HFFc6 (cell line): ENCODE results near the gene YIF1A. TPM values are rescaled to one million over a fixed set of nuclear protein-coding genes. Genes with fewer than 3 reads are reported as not detected.
"Not testable (repeated sequence)": the region's sequence is repeated elsewhere in the genome, so short reads cannot be mapped to it uniquely, and the experiment has no call there.

ENCODE experiments used
- DNase-seq: peaks from one replicate; pipeline ENCODE4 v3.0.0-alpha.2; 2018
- H3K27ac Mint-ChIP-seq: 2 replicates; pipeline ENCODE4 v1.8.0; 2020; ENCODE audit warnings: mild to moderate bottlenecking, mixed read lengths
- H3K27me3 Mint-ChIP-seq: 2 replicates; pipeline ENCODE4 v1.8.0; 2021; ENCODE audit warnings: mild to moderate bottlenecking, moderate library complexity, mixed read lengths; ENCODE audit not compliant: insufficient read depth
- H3K36me3 Mint-ChIP-seq: 2 replicates; pipeline ENCODE4 v1.8.0; 2021; ENCODE audit warnings: low read depth, mixed read lengths
- H3K4me1 Mint-ChIP-seq: 2 replicates; pipeline ENCODE4 v1.8.0; 2020; ENCODE audit warnings: low read depth, mixed read lengths
- H3K4me3 Mint-ChIP-seq: 2 replicates; pipeline ENCODE4 v1.8.0; 2020; ENCODE audit warnings: mild to moderate bottlenecking, moderate library complexity, mixed read lengths
- H3K9me3 Mint-ChIP-seq: 2 replicates; pipeline ENCODE4 v1.8.0; 2020; ENCODE audit warnings: mild to moderate bottlenecking, mixed read lengths
- total RNA-seq, 6 experiments: library from RNA; stranded (reverse); fragmentation: NEBNext Ultra II Directional; extraction: Animal tissue kit (Norgen Biotek cat#: 25700); gene quantifications; 2 replicates in 1 of 6; 3 replicates in 5 of 6; pipeline ENCODE4 v1.2.3, GENCODE V29; 2021
- TF ChIP-seq, protein P1 (sequence below): fragments of 200-600 bp; sonication (generic); IDR thresholded peaks from 2 replicates; pipeline ENCODE4 v1.5.0; 2021; ENCODE audit warnings: antibody characterized with exemption, mild to moderate bottlenecking

The YIF1A gene
- total RNA-seq, 6 experiments from 2014 or later, result 150 to 183 (median 153) TPM

DNA sequence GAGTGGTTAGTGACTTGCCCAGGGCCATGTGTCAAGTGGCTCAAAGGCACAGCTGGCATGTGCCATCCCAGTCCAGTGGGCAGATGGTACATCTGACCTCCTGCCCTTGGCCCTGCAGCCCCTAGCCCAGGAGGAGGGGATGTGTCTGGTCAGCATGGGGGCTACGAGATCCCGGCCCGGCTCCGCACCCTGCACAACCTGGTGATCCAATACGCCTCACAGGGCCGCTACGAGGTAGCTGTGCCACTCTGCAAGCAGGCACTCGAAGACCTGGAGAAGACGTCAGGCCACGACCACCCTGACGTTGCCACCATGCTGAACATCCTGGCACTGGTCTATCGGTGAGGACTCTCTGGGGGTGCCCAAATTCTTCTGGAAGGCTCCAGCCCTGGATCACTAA, 26.2 kb downstream of the YIF1A start:
- H3K4me3 Mint-ChIP-seq, result no peak overlapping the region
- DNase-seq, result no peak
- TF ChIP-seq, protein P1, sequence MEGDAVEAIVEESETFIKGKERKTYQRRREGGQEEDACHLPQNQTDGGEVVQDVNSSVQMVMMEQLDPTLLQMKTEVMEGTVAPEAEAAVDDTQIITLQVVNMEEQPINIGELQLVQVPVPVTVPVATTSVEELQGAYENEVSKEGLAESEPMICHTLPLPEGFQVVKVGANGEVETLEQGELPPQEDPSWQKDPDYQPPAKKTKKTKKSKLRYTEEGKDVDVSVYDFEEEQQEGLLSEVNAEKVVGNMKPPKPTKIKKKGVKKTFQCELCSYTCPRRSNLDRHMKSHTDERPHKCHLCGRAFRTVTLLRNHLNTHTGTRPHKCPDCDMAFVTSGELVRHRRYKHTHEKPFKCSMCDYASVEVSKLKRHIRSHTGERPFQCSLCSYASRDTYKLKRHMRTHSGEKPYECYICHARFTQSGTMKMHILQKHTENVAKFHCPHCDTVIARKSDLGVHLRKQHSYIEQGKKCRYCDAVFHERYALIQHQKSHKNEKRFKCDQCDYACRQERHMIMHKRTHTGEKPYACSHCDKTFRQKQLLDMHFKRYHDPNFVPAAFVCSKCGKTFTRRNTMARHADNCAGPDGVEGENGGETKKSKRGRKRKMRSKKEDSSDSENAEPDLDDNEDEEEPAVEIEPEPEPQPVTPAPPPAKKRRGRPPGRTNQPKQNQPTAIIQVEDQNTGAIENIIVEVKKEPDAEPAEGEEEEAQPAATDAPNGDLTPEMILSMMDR, result no peak
- H3K27ac Mint-ChIP-seq, result no peak overlapping the region
- H3K9me3 Mint-ChIP-seq, result no peaks in the 10 kb centered on the region
- H3K4me1 Mint-ChIP-seq, result peaks cover 25% of the 10 kb centered on the region
- H3K27me3 Mint-ChIP-seq, result peaks cover 6% of the 10 kb centered on the region
- peaks cover 9% of the 10 kb centered on the region for H3K36me3 Mint-ChIP-seq

DNA sequence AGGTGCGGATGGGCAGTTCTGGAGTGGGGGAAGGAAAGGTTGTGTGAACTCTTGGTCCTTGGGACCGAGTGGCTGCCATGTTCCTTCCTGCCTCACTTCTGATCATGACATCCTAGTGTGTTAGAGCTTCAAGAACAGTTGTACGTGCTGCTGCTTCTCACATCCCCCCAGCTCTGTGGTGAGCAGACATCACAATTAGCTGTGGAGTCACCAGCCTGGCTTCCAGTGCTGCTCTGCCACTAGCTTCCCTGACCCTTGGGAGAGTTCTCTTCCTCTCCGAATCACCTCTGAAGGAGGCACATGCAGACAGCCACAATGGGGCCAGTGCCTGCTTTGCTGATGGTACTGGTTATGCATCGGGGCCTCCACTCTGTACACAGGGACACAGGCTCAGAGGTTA, 26.8 kb downstream of the YIF1A start:
- Mint-ChIP-seq H3K9me3 (no peaks in the 10 kb centered on the region), H3K36me3 (peaks cover 9% of the 10 kb centered on the region), H3K4me1 (peaks cover 22% of the 10 kb centered on the region), H3K27me3 (peaks cover 6% of the 10 kb centered on the region), H3K4me3 (no peak overlapping the region), H3K27ac (no peak overlapping the region)
- TF ChIP-seq, protein P1, result no peak
- no peak for DNase-seq

DNA sequence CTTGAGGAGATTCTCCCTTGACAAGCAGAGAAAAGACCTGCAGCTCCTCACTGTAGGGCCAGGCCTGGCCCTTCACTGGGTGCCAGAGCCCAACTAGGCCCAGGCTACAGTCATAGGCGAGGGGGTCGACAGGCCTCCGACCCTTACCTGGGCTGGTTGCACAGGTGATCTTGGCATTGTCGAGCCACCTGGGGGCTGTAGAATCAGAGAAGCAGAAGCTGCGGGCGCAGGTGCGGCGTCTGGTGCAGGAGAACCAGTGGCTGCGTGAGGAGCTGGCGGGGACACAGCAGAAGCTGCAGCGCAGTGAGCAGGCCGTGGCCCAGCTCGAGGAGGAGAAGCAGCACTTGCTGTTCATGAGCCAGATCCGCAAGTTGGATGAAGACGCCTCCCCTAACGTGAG, 27.4 kb downstream of the YIF1A start:
- TF ChIP-seq, protein P1, result no peak
- no peak for DNase-seq
- Mint-ChIP-seq H3K4me3 (no peak overlapping the region), H3K27me3 (peaks cover 11% of the 10 kb centered on the region), H3K4me1 (peaks cover 22% of the 10 kb centered on the region), H3K27ac (no peak overlapping the region), H3K36me3 (peaks cover 9% of the 10 kb centered on the region), H3K9me3 (no peaks in the 10 kb centered on the region)

DNA sequence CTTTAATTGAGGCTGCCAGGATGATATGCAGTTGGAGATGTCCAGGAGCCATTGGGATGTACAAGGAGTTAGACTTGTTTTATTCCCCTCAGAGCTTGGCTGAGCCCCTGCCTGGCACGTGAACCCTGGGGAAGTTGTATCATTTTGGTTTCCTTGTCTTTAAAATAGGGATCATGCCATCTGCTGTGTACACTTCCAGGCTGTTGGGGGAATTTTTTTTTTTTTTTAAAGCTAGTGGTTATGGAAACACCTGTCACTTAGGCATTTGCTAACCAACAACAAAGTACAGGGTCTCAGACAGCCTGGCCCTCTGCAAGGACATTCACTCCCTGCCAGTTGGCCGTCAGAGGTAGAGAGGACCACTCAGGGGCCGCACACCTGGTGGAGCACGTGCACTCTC, 29.0 kb downstream of the YIF1A start:
- TF ChIP-seq, protein P1, result no peak
- H3K36me3 Mint-ChIP-seq, result peaks cover 9% of the 10 kb centered on the region
- H3K4me3 Mint-ChIP-seq, result no peak overlapping the region
- no peaks in the 10 kb centered on the region for H3K9me3 Mint-ChIP-seq
- peak overlapping the region; percentile 5; the same call in 1 of the 2 replicates for H3K27ac Mint-ChIP-seq
- no peak for DNase-seq
- peaks cover 16% of the 10 kb centered on the region for H3K27me3 Mint-ChIP-seq
- peaks cover 24% of the 10 kb centered on the region for H3K4me1 Mint-ChIP-seq

DNA sequence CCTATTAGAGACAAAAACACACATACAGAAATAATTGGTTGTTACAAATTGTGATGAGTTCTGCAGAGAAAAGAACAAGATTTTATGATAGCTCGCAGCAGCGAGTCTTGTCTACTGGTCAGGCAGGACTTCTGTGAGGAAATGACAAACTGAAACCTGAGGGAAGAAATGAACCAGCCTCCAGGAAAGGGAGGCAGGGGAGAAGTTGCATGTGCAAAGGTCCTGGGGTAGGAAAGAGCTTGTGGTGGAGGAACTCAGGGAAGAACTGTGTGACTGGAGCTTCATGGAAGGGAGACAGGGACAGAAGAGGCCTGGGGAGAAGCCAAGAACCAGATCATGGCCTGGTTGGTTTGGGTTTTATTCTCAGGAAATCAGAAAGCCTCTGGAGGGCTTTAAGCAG, 29.7 kb downstream of the YIF1A start:
- H3K27ac Mint-ChIP-seq, result peak overlapping the region; percentile 5; the same call in 1 of the 2 replicates
- peaks cover 24% of the 10 kb centered on the region for H3K4me1 Mint-ChIP-seq
- no peaks in the 10 kb centered on the region for H3K9me3 Mint-ChIP-seq
- peak overlapping the region; percentile 89 for H3K4me3 Mint-ChIP-seq
- peaks cover 9% of the 10 kb centered on the region for H3K36me3 Mint-ChIP-seq
- TF ChIP-seq, protein P1, result no peak
- H3K27me3 Mint-ChIP-seq, result peaks cover 16% of the 10 kb centered on the region
- DNase-seq, result no peak

DNA sequence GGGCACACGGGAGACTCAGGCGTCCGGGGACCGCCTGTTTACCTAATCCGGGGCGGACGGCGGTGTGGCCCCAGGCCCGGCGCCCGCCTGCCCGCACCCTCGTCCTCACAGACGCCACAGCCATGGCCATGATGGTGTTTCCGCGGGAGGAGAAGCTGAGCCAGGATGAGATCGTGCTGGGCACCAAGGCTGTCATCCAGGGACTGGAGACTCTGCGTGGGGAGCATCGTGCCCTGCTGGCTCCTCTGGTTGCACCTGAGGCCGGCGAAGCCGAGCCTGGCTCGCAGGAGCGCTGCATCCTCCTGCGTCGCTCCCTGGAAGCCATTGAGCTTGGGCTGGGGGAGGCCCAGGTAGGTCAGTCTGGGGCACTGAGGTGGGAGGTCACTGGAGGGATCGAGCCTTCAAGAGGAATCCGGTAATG, 30.5 kb downstream of the YIF1A start:
- Mint-ChIP-seq H3K36me3 (peaks cover 12% of the 10 kb centered on the region), H3K4me1 (peaks cover 24% of the 10 kb centered on the region), H3K27me3 (peaks cover 18% of the 10 kb centered on the region), H3K9me3 (no peaks in the 10 kb centered on the region), H3K27ac (peak overlapping the region; percentile 11), H3K4me3 (peak overlapping the region; percentile 89)
- DNase-seq, result no peak
- TF ChIP-seq, protein P1, result peak; percentile 52

DNA sequence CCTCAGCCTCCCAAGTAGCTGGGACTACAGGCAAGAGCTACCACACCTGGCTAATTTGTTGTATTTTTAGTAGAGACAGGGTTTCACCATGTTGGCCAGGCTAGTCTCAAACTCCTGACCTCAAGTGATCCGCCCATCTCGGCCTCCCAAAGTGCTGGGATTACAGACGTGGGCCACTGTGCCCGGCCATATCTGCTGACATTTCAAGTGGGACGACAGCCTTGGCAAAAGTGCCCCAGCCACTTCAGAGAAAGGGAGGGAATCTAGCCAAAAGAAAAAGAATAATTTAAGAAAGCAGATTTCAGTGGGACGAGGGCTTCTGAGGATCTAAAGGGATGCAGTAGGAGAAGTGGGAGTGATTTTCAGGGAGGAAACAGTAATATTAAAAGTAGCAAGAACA, 35.9 kb downstream of the YIF1A start:
- H3K27me3 Mint-ChIP-seq, result peaks cover 16% of the 10 kb centered on the region
- not testable (repeated sequence) for DNase-seq, H3K27ac Mint-ChIP-seq, H3K4me3 Mint-ChIP-seq, H3K9me3 Mint-ChIP-seq, H3K4me1 Mint-ChIP-seq
- peaks cover 17% of the 10 kb centered on the region for H3K36me3 Mint-ChIP-seq
